Activated T-cell treated with anti-CD3 and anti-CD28 coated beads, Interleukin-2, amount 50 U/mL, for 4 hours (primary cell): ENCODE results near the gene PHRF1. TPM values are rescaled to one million over a fixed set of nuclear protein-coding genes. Genes with fewer than 3 reads are reported as not detected.

Source experiments
- ATAC-seq, 2 donors: fragments of 200-7000 bp; cut with Tn5 transposase; one replicate each; pipeline ENCODE4 v1.10.0; 2021
- DNase-seq: peaks from one replicate; pipeline ENCODE4 v3.0.0-alpha.2; 2020
- H3K27me3 Mint-ChIP-seq: one replicate; pipeline ENCODE4 v1.8.0; 2021; ENCODE audit warnings: low read depth, mixed read lengths
- H3K36me3 Mint-ChIP-seq: one replicate; pipeline ENCODE4 v1.8.0; 2022; ENCODE audit warnings: mixed read lengths; ENCODE audit not compliant: insufficient read depth
- H3K4me1 Mint-ChIP-seq: one replicate; pipeline ENCODE4 v1.8.0; 2021; ENCODE audit warnings: low read depth, mixed read lengths
- H3K4me3 Mint-ChIP-seq: one replicate; pipeline ENCODE4 v1.8.0; 2021; ENCODE audit warnings: mild to moderate bottlenecking, moderate library complexity, mixed read lengths
- H3K9me3 Mint-ChIP-seq: one replicate; pipeline ENCODE4 v1.8.0; 2021; ENCODE audit warnings: mixed read lengths
- total RNA-seq, 3 donors: library from RNA; stranded (reverse); gene quantifications; one replicate each; pipeline ENCODE4 v1.2.1, GENCODE V29; 2021

PHRF1 gene
- total RNA-seq, 3 donors from 2014 or later = 57.7 to 59.2 (median 57.7) TPM

GRCh38 chr11:601573-602245, 25.4 kb downstream of the PHRF1 start:
- Mint-ChIP-seq H3K36me3 (peaks cover 23% of the 10 kb centered on the region), H3K9me3 (no peaks in the 10 kb centered on the region), H3K4me1 (no peaks in the 10 kb centered on the region), H3K27me3 (no peaks in the 10 kb centered on the region), H3K4me3 (no peak overlapping the region)
- ATAC-seq (no peak), DNase-seq (no peak)

GRCh38 chr11:603154-603553, 26.9 kb downstream of the PHRF1 start:
- no peaks in the 10 kb centered on the region for H3K4me1 Mint-ChIP-seq
- H3K4me3 Mint-ChIP-seq = no peak overlapping the region
- peaks cover 22% of the 10 kb centered on the region for H3K36me3 Mint-ChIP-seq
- ATAC-seq (no peak), DNase-seq (no peak)
- no peaks in the 10 kb centered on the region for H3K27me3 Mint-ChIP-seq
- no peaks in the 10 kb centered on the region for H3K9me3 Mint-ChIP-seq

- ATAC-seq (no peak), DNase-seq (no peak)
- Mint-ChIP-seq H3K9me3 (no peaks in the 10 kb centered on the region), H3K27me3 (no peaks in the 10 kb centered on the region), H3K36me3 (peaks cover 17% of the 10 kb centered on the region), H3K4me3 (no peak overlapping the region), H3K4me1 (no peaks in the 10 kb centered on the region)
Measured at GRCh38 chr11:605286-606129, 29.2 kb downstream of the PHRF1 start.

- DNase-seq (no peak), ATAC-seq (no peak)
- Mint-ChIP-seq H3K36me3 (peaks cover 20% of the 10 kb centered on the region), H3K9me3 (no peaks in the 10 kb centered on the region), H3K4me1 (no peaks in the 10 kb centered on the region), H3K27me3 (no peaks in the 10 kb centered on the region), H3K4me3 (no peak overlapping the region)
Measured at GRCh38 chr11:606245-606644, 30.0 kb downstream of the PHRF1 start.

GRCh38 chr11:607020-607780, 30.9 kb downstream of the PHRF1 start:
- DNase-seq = no peak
- H3K9me3 Mint-ChIP-seq = no peaks in the 10 kb centered on the region
- no peak overlapping the region for H3K4me3 Mint-ChIP-seq
- no peak for ATAC-seq
- H3K36me3 Mint-ChIP-seq = peaks cover 20% of the 10 kb centered on the region
- no peaks in the 10 kb centered on the region for H3K27me3 Mint-ChIP-seq
- no peaks in the 10 kb centered on the region for H3K4me1 Mint-ChIP-seq

GRCh38 chr11:607971-608659, 31.8 kb downstream of the PHRF1 start:
- Mint-ChIP-seq H3K4me3 (no peak overlapping the region), H3K27me3 (no peaks in the 10 kb centered on the region), H3K9me3 (no peaks in the 10 kb centered on the region), H3K4me1 (peaks cover 2% of the 10 kb centered on the region), H3K36me3 (peaks cover 22% of the 10 kb centered on the region)
- DNase-seq (no peak), ATAC-seq (no peak)

GRCh38 chr11:608791-609251, 32.6 kb downstream of the PHRF1 start:
- Mint-ChIP-seq H3K4me3 (no peak overlapping the region), H3K36me3 (peaks cover 22% of the 10 kb centered on the region), H3K9me3 (no peaks in the 10 kb centered on the region), H3K27me3 (no peaks in the 10 kb centered on the region), H3K4me1 (peaks cover 2% of the 10 kb centered on the region)
- ATAC-seq = no peak
- DNase-seq = no peak

- peaks cover 18% of the 10 kb centered on the region for H3K36me3 Mint-ChIP-seq
- no peak for DNase-seq
- peaks cover 6% of the 10 kb centered on the region for H3K4me1 Mint-ChIP-seq
- no peaks in the 10 kb centered on the region for H3K9me3 Mint-ChIP-seq
- no peaks in the 10 kb centered on the region for H3K27me3 Mint-ChIP-seq
- ATAC-seq = no peak
- no peak overlapping the region for H3K4me3 Mint-ChIP-seq
Measured at GRCh38 chr11:609341-609811, 33.1 kb downstream of the PHRF1 start.

GRCh38 chr11:610146-610801, 34.0 kb downstream of the PHRF1 start:
- Mint-ChIP-seq H3K36me3 (peaks cover 14% of the 10 kb centered on the region), H3K4me1 (peaks cover 10% of the 10 kb centered on the region), H3K9me3 (no peaks in the 10 kb centered on the region), H3K27me3 (no peaks in the 10 kb centered on the region), H3K4me3 (no peak overlapping the region)
- DNase-seq (no peak), ATAC-seq (no peak)

- Mint-ChIP-seq H3K36me3 (peaks cover 14% of the 10 kb centered on the region), H3K27me3 (no peaks in the 10 kb centered on the region), H3K9me3 (no peaks in the 10 kb centered on the region), H3K4me1 (peaks cover 14% of the 10 kb centered on the region), H3K4me3 (no peak overlapping the region)
- no peak for DNase-seq
- no peak for ATAC-seq
Measured at GRCh38 chr11:611001-611996, 35.0 kb downstream of the PHRF1 start.

- H3K9me3 Mint-ChIP-seq = no peaks in the 10 kb centered on the region
- H3K36me3 Mint-ChIP-seq = peaks cover 7% of the 10 kb centered on the region
- H3K4me1 Mint-ChIP-seq = peaks cover 15% of the 10 kb centered on the region
- no peaks in the 10 kb centered on the region for H3K27me3 Mint-ChIP-seq
- peak overlapping the region; percentile 54 for H3K4me3 Mint-ChIP-seq
- no peak for ATAC-seq
- DNase-seq = no peak
Measured at GRCh38 chr11:612201-612960, 36.1 kb downstream of the PHRF1 start.

- DNase-seq (no peak), ATAC-seq (no peak)
- peaks cover 15% of the 10 kb centered on the region for H3K4me1 Mint-ChIP-seq
- no peaks in the 10 kb centered on the region for H3K9me3 Mint-ChIP-seq
- H3K27me3 Mint-ChIP-seq = no peaks in the 10 kb centered on the region
- H3K4me3 Mint-ChIP-seq = no peak overlapping the region
- H3K36me3 Mint-ChIP-seq = peaks cover 7% of the 10 kb centered on the region
Measured at GRCh38 chr11:612961-613300, 36.7 kb downstream of the PHRF1 start.
